ENCODE data around the gene LPA.

DNA sequence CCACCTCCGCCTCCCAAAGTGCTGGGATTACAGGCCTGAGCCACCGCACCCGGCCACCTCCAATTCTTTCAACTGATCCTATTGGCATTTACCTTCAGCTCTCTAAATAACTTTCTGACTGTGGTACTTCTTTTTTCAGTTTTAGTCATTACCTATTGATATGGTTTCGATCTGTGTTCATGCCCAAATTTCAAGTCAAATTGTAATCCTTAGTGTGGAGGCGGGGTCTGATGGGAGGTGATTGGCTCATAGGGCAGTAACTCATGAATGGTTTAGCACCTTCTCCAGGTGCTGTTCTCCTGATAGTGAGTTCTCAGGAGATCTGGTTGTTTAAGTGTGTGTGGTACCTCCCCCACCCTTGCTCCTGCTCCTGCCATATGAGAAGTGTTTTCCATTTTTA lies 140.9 kb downstream of the LPA start:
- no peak for TF ChIP-seq POLR2A (IDR thresholded peaks at IDR 0.05)
- TF ChIP-seq, protein P1, sequence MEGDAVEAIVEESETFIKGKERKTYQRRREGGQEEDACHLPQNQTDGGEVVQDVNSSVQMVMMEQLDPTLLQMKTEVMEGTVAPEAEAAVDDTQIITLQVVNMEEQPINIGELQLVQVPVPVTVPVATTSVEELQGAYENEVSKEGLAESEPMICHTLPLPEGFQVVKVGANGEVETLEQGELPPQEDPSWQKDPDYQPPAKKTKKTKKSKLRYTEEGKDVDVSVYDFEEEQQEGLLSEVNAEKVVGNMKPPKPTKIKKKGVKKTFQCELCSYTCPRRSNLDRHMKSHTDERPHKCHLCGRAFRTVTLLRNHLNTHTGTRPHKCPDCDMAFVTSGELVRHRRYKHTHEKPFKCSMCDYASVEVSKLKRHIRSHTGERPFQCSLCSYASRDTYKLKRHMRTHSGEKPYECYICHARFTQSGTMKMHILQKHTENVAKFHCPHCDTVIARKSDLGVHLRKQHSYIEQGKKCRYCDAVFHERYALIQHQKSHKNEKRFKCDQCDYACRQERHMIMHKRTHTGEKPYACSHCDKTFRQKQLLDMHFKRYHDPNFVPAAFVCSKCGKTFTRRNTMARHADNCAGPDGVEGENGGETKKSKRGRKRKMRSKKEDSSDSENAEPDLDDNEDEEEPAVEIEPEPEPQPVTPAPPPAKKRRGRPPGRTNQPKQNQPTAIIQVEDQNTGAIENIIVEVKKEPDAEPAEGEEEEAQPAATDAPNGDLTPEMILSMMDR (IDR thresholded peaks at IDR 0.05) = no peak
